Heart left ventricle (tissue), 13 donors: Measurements from ENCODE around the gene ZMIZ1.

Experiments used
- POLR2A ChIP-seq, 2 donors: fragments of 450-650 bp; IDR thresholded peaks; one replicate each; pipeline ENCODE4 v1.6.1; 2017; ENCODE audit warnings: antibody characterized with exemption in 2 of 2, mild to moderate bottlenecking in 2 of 2, moderate library complexity in 2 of 2
- TF ChIP-seq, protein P1 (sequence below), 12 donors: fragments of 200-600 bp; sonication (generic) in 4 of 12; IDR thresholded peaks; one replicate each; pipeline versions ENCODE4 v1.5.0 to v1.8.0; 2018 to 2022; ENCODE audit warnings: antibody characterized with exemption in 12 of 12, mild to moderate bottlenecking in 5 of 12
- donor health status: ischemic (EF 13 %, LVEDD 7.1; RV severe dilation, severe dysfunction).
- donor health status: DM: no; HTN: yes; CAD: no.
- donor health status: DM: no; HTN: no; CAD: no.
- donor health status: ischemic (EF 25% LVEDD 6.9; RV normal size, moderate dysfunction).
- donor health status: ischemic (EF 25% LVEDD 5.7; RV mildly dilated, moderate dysfunction).
- donor health status: ischemic (EF 35%, LVEDD 5.7; RV mildly dilated, moderate dysfunction).
- donor health status: nonischemic (EF 11% LVEDD 7.7; RV severe dilation, severe dysfunction).
- donor health status: DM: yes; HTN: yes; CAD: no.
- donor health status: PGD.
- donor health status: ischemic (EF 29% LVEDD 5.4; RV normal size, mild dysfunction).
- donor health status: nonischemic (EF 23%, LVEDD 6.1; RV moderate dilation, normal function).

DNA sequence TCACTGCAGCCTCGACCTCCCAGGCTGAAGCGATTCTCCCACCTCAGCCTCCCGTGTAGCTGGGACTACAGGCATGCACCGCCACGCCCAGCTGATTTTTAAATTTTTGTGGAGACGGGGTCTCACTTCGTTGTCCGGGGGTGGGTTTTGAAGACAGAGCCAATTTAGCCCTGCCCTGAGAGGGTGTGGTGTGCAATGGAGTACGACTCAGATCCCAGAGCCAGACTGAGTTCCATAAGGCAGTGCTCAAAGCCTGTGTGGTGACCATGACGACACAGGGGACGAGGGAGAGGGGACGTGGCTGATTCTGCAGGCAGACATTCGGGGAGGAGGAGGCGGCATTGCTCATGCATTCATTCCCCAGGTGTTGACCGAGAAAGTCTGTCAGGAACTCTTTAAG is 72.1 kb downstream of the ZMIZ1 start:
- TF ChIP-seq, protein P1, sequence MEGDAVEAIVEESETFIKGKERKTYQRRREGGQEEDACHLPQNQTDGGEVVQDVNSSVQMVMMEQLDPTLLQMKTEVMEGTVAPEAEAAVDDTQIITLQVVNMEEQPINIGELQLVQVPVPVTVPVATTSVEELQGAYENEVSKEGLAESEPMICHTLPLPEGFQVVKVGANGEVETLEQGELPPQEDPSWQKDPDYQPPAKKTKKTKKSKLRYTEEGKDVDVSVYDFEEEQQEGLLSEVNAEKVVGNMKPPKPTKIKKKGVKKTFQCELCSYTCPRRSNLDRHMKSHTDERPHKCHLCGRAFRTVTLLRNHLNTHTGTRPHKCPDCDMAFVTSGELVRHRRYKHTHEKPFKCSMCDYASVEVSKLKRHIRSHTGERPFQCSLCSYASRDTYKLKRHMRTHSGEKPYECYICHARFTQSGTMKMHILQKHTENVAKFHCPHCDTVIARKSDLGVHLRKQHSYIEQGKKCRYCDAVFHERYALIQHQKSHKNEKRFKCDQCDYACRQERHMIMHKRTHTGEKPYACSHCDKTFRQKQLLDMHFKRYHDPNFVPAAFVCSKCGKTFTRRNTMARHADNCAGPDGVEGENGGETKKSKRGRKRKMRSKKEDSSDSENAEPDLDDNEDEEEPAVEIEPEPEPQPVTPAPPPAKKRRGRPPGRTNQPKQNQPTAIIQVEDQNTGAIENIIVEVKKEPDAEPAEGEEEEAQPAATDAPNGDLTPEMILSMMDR (IDR thresholded peaks at IDR 0.05) = no peak
- no peak for TF ChIP-seq POLR2A (IDR thresholded peaks at IDR 0.05)
